SK-N-SH (cell line): ENCODE measurements around the gene ISLR. TPM values are rescaled to one million over a fixed set of nuclear protein-coding genes. Genes with fewer than 3 reads are reported as not detected.
A peak's percentile ranks its signal among the peaks of the same experiment; 100 is the strongest.

Experiments
- CTCF ChIA-PET: fragments of 300-600, 350-600 bp; formaldehyde crosslinking; extraction: SDS; loops from one replicate; lab custom pipeline; 2021; lab: Yijun Ruan, JAX
- POLR2A ChIA-PET: fragments of 350-600 bp; sonication (Branson Sonifier 250); formaldehyde crosslinking; extraction: SDS; loops from one replicate; lab custom pipeline; 2020; ENCODE audit warnings: antibody characterized with exemption, inconsistent platforms; lab: Yijun Ruan, JAX
- DNase-seq: peaks from one replicate; pipeline ENCODE4 v3.0.0; 2012
- H2AFZ ChIP-seq: fragments of 200-600 bp; sonication (generic); 2 replicates; pipeline ENCODE4 v1.8.1; 2016; ENCODE audit warnings: antibody characterized with exemption, mild to moderate bottlenecking, low read depth
- H3F3A ChIP-seq: fragments of 200-600 bp; sonication (generic); replicated peaks from 2 replicates; pipeline ENCODE3; 2016; ENCODE audit warnings: antibody characterized with exemption, mild to moderate bottlenecking; ENCODE audit not compliant: insufficient read depth
- H3K27ac ChIP-seq, 2 experiments: fragments of 200-500 bp in 1 of 2; fragments of 200-600 bp in 1 of 2; sonication (Bioruptor generic) in 1 of 2; sonication (generic), shearing (Covaris generic) in 1 of 2; 2 replicates each; pipeline versions ENCODE4 v1.5.1 to v1.6.1; 2014 to 2016; ENCODE audit warnings: low read depth in 2 of 2, inconsistent platforms in 1 of 2, low read length in 1 of 2, mild to moderate bottlenecking in 1 of 2, mixed read lengths in 1 of 2
- H3K27me3 ChIP-seq: fragments of 200-600 bp; sonication (generic), shearing (Covaris generic); 2 replicates; pipeline ENCODE4 v1.6.1; 2016; ENCODE audit warnings: mixed run types; ENCODE audit not compliant: insufficient read depth
- H3K36me3 ChIP-seq, 2 experiments: fragments of 200-500 bp in 1 of 2; fragments of 200-600 bp in 1 of 2; sonication (Bioruptor generic) in 1 of 2; sonication (generic) in 1 of 2; replicated peaks in 1 of 2; 2 replicates each; pipeline versions ENCODE3 to v1.5.1; 2014 to 2016; ENCODE audit warnings: low read length in 1 of 2, mild to moderate bottlenecking in 1 of 2; ENCODE audit not compliant: insufficient read depth in 2 of 2, control insufficient read depth in 1 of 2
- H3K4me1 ChIP-seq, 2 experiments: fragments of 200-500 bp in 1 of 2; fragments of 200-600 bp in 1 of 2; sonication (Bioruptor generic) in 1 of 2; sonication (generic), shearing (Covaris generic) in 1 of 2; 2 replicates each; pipeline versions ENCODE4 v1.5.1 to v1.6.1; 2014 to 2016; ENCODE audit warnings: low read depth in 1 of 2, low read length in 1 of 2, mixed run types in 1 of 2; ENCODE audit not compliant: insufficient read depth in 2 of 2, control insufficient read depth in 1 of 2
- H3K4me2 ChIP-seq: fragments of 200-600 bp; sonication (generic), shearing (Covaris generic); 2 replicates; pipeline ENCODE4 v1.6.1; 2017; ENCODE audit warnings: mixed run types
- H3K4me3 ChIP-seq, 2 experiments: fragments of 200-500 bp in 1 of 2; fragments of 200-600 bp in 1 of 2; sonication (Bioruptor generic) in 1 of 2; sonication (generic), shearing (Covaris generic) in 1 of 2; 2 replicates each; pipeline versions ENCODE4 v1.5.1 to v1.8.1; 2014 to 2016; ENCODE audit warnings: low read depth in 2 of 2, inconsistent platforms in 1 of 2, low read length in 1 of 2, mild to moderate bottlenecking in 1 of 2, mixed read lengths in 1 of 2, moderate library complexity in 1 of 2
- H3K79me2 ChIP-seq: fragments of 200-600 bp; sonication (generic); 2 replicates; pipeline ENCODE4 v1.8.1; 2017; ENCODE audit warnings: mild to moderate bottlenecking; ENCODE audit not compliant: insufficient read depth
- H3K9ac ChIP-seq: fragments of 200-600 bp; sonication (generic); 2 replicates; pipeline ENCODE4 v1.6.1; 2017; ENCODE audit warnings: mixed run types
- H3K9me2 ChIP-seq: fragments of 200-600 bp; sonication (generic); 2 replicates; pipeline ENCODE4 v1.6.1; 2017; ENCODE audit warnings: mixed run types
- H3K9me3 ChIP-seq: fragments of 200-600 bp; sonication (generic); 2 replicates; pipeline ENCODE4 v1.6.1; 2017; ENCODE audit warnings: mixed run types, mild to moderate bottlenecking, moderate library complexity
- H4K20me1 ChIP-seq: fragments of 200-600 bp; sonication (generic); 2 replicates; pipeline ENCODE4 v1.6.1; 2017; ENCODE audit warnings: mild to moderate bottlenecking, mixed run types; ENCODE audit not compliant: insufficient read depth
- CTCF ChIP-seq: fragments of 200-600 bp; sonication (generic); IDR thresholded peaks from 2 replicates; pipeline ENCODE4 v1.6.1; 2017; ENCODE audit warnings: antibody characterized with exemption, mild to moderate bottlenecking, moderate library complexity
- ELF1 ChIP-seq: IDR thresholded peaks from 2 replicates; pipeline ENCODE4 v1.4.0; 2012
- GATA2 ChIP-seq: sonication (generic); formaldehyde crosslinking; IDR thresholded peaks from 2 replicates; pipeline ENCODE4 v1.5.0; 2020; ENCODE audit warnings: mild to moderate bottlenecking, missing genetic modification reagents
- IRF3 ChIP-seq: fragments of 150-350 bp; IDR thresholded peaks from 2 replicates; pipeline ENCODE4 v1.6.1; 2016; ENCODE audit warnings: mild to moderate bottlenecking, low read depth, low read length
- SIN3A ChIP-seq: IDR thresholded peaks from 2 replicates; pipeline ENCODE4 v1.6.1; 2012; ENCODE audit warnings: low read depth, mild to moderate bottlenecking, low read length, moderate library complexity, borderline replicate concordance
- SMC3 ChIP-seq: IDR thresholded peaks from 2 replicates; pipeline ENCODE4 v1.6.1; 2012; ENCODE audit warnings: low read depth, low read length, improper control_type of control experiment
- USF2 ChIP-seq: fragments of 150-350 bp; IDR thresholded peaks from 2 replicates; pipeline ENCODE4 v1.6.1; 2017; ENCODE audit warnings: antibody characterized with exemption, low read length, low read depth, borderline replicate concordance
- YY1 ChIP-seq: IDR thresholded peaks from 2 replicates; pipeline ENCODE4 v1.4.0; 2012; ENCODE audit warnings: low read depth, mild to moderate bottlenecking
- WGBS: methylation state at CpG from one replicate; pipeline ENCODE4 v1.1.6; 2017; ENCODE audit warnings: low lambda C conversion rate; 5-methylcytosine and 5-hydroxymethylcytosine counted together
- polyA plus RNA-seq, 3 experiments: library from polyadenylated mRNA; depleted of rRNA; stranded (reverse); fragments of >200 nt; gene quantifications; 2 replicates each; pipeline ENCODE4 v1.2.3, GENCODE V29; 2012
- TF ChIP-seq, protein P1 (sequence below): IDR thresholded peaks from 2 replicates; pipeline ENCODE4 v1.4.0; 2012; ENCODE audit warnings: low read depth
- TF ChIP-seq, protein P2 (sequence below): IDR thresholded peaks from 2 replicates; pipeline ENCODE4; 2012

ISLR gene
- polyA plus RNA-seq, 1 of the 3 experiments (the other 2 are of a cell fraction): 7.3 TPM

DNA sequence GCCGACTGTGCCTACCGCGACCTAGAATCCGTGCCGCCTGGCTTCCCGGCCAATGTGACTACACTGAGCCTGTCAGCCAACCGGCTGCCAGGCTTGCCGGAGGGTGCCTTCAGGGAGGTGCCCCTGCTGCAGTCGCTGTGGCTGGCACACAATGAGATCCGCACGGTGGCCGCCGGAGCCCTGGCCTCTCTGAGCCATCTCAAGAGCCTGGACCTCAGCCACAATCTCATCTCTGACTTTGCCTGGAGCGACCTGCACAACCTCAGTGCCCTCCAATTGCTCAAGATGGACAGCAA, 1.4 kb downstream of the ISLR start:
- DNase-seq: peak; percentile 30
- 100% methylated on average over 1 of the region's 14 CpGs for WGBS
- H3K27me3 ChIP-seq: no peaks in the 10 kb centered on the region
- no peak overlapping the region for H3K9ac ChIP-seq
- H3K27ac ChIP-seq: peak overlapping the region in 1 of 2 experiments; percentile 86; a peak in 2 of 4 replicates
- no peak for TF ChIP-seq CTCF
- TF ChIP-seq, protein P1, sequence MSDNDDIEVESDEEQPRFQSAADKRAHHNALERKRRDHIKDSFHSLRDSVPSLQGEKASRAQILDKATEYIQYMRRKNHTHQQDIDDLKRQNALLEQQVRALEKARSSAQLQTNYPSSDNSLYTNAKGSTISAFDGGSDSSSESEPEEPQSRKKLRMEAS: no peak
- no peak for TF ChIP-seq SIN3A
- TF ChIP-seq USF2: no peak
- no peak for TF ChIP-seq ELF1
- TF ChIP-seq YY1: no peak
- TF ChIP-seq IRF3: no peak
- TF ChIP-seq, protein P2, sequence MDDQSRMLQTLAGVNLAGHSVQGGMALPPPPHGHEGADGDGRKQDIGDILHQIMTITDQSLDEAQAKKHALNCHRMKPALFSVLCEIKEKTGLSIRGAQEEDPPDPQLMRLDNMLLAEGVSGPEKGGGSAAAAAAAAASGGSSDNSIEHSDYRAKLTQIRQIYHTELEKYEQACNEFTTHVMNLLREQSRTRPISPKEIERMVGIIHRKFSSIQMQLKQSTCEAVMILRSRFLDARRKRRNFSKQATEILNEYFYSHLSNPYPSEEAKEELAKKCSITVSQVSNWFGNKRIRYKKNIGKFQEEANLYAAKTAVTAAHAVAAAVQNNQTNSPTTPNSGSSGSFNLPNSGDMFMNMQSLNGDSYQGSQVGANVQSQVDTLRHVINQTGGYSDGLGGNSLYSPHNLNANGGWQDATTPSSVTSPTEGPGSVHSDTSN: no peak
- TF ChIP-seq SMC3: no peak
- TF ChIP-seq GATA2 (CRISPR knock-in tag): no peak
- peaks cover 44 to 77% of the 10 kb centered on the region in 2 experiments; a peak in 3 of 4 replicates for H3K4me1 ChIP-seq
- POLR2A ChIA-PET: interaction anchor here (0.9 to 1.8 kb wide), 4 partner anchors 10 to 50 kb away, joined by 3 to 4 read pairs (median 4); no protein-coding TSS in a partner anchor
- no peak overlapping the region for H3K4me2 ChIP-seq
- H3K36me3 ChIP-seq: no peaks in the 10 kb centered on the region
- H4K20me1 ChIP-seq: no peaks in the 10 kb centered on the region
- H2AFZ ChIP-seq: no peak overlapping the region
- no peaks in the 10 kb centered on the region for H3K9me3 ChIP-seq
- H3K79me2 ChIP-seq: no peaks in the 10 kb centered on the region
- H3K4me3 ChIP-seq: no peak overlapping the region
- CTCF ChIA-PET: interaction anchor here (0.8 to 5.9 kb wide), 7 partner anchors 12 to 147 kb away, joined by 3 to 39 read pairs (median 5); no protein-coding TSS in a partner anchor
- peaks cover 17% of the 10 kb centered on the region for H3F3A ChIP-seq
- no peaks in the 10 kb centered on the region for H3K9me2 ChIP-seq
